Measurements from ENCODE around the gene TSC22D3.

TSC22D3 gene

DNA sequence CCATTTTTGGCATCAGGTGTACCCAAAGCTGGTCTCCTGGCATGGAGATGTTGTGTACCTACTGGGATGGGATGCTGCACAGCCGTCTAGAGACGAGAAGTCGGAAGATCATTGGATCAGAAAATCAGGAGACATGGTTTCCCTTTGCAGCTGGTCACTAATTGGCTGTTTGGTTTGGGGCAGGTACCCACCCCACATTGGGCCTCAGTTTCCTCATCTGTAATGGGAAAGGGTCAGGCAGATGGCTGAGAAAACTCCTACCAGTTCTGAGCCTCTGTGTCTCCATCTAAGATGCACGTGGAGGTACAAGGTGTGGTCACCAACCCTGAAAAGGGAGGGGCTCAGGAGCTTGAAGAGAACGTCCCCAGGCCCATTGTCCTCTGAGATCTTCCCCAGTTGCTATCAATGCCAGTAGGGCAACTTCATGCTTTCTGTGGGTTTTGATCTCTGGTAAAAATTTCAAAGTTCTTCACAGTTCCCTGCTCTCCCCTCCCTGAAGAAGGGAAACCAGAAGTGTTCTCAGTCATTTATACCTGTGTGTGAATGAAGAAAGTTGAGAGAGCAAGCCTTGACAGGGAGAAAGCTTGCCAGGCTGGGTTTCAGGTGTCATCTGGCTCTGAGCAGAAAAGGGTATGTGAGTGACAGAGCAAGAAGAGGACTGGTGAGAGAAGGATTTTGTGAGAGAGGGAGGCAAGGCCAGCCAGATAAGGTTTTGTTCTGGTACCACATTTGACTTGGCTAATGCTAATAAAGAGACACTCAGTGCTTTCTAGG is 15.1 kb downstream of the TSC22D3 start:
- H2AFZ ChIP-seq (ENCODE audit: low read length, unreplicated experiment) = no peak overlapping the region
- no peaks in the 10 kb centered on the region for H3K36me3 ChIP-seq (ENCODE audit: insufficient read depth, low read length)
- no peaks in the 10 kb centered on the region for H3K4me1 ChIP-seq (ENCODE audit: control insufficient read depth, insufficient read depth, low read length, unreplicated experiment)
- H3K4me3 ChIP-seq (ENCODE audit: low read depth, low read length) = no peak overlapping the region
- no peaks in the 10 kb centered on the region for H3K79me2 ChIP-seq (ENCODE audit: control insufficient read depth, insufficient read depth, low read length, unreplicated experiment)
- no peaks in the 10 kb centered on the region for H3K27me3 ChIP-seq (ENCODE audit: insufficient read depth, low read length)
- H3K27ac ChIP-seq (ENCODE audit: low read depth, low read length) = no peak overlapping the region

DNA sequence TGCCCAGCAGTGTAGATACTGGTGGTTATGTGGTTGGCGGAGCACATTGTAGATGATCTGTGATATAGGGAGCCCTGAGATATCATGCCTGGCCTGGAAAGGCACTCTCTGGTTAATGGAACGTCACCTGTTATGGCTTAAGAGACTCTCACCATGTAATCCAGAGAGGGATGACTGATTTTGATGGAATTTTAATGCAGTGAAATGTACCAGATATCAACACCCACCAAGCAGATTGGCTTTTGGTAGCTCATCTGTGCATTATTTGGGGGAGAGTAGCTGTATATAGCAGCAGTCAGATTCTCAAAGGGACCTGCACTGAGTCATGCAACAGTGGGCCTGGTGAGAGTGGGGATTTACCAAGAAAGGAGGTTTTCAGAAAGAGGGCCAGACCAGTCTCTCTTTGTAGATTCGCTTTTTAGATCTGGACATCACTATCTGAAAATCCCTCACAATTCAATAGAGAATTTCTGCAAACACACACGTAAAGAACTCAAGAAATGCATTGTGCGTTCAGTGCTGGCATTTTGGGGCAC is 17.3 kb downstream of the TSC22D3 start:
- no peaks in the 10 kb centered on the region for H3K27me3 ChIP-seq (ENCODE audit: insufficient read depth, low read length)
- no peak overlapping the region for H3K4me3 ChIP-seq (ENCODE audit: low read depth, low read length)
- H3K4me1 ChIP-seq (ENCODE audit: control insufficient read depth, insufficient read depth, low read length, unreplicated experiment) = no peaks in the 10 kb centered on the region
- no peak overlapping the region for H3K27ac ChIP-seq (ENCODE audit: low read depth, low read length)
- H3K79me2 ChIP-seq (ENCODE audit: control insufficient read depth, insufficient read depth, low read length, unreplicated experiment) = no peaks in the 10 kb centered on the region
- H3K36me3 ChIP-seq (ENCODE audit: insufficient read depth, low read length) = no peaks in the 10 kb centered on the region
- no peak overlapping the region for H2AFZ ChIP-seq (ENCODE audit: low read length, unreplicated experiment)

DNA sequence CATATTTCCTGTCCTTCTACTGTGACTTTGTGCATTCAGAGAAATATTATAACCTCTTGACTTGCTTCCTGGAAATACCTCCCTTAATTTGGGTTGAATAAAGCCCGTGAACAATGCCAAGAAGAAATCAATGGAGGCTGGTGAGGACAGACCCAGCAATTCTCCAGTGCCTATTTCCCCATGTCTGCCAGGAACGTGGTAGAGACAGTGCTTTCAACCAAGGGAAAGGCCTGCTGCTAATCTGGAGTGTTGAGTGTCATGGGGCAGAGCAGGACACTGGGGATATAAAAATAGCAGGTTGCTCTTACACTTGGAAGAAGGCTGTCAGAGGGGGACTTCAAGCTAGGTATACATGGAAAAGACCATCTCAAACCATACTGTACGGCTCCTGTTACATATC is 19.9 kb downstream of the TSC22D3 start:
- H3K4me1 ChIP-seq (ENCODE audit: control insufficient read depth, insufficient read depth, low read length, unreplicated experiment) = no peaks in the 10 kb centered on the region
- no peaks in the 10 kb centered on the region for H3K27me3 ChIP-seq (ENCODE audit: insufficient read depth, low read length)
- H2AFZ ChIP-seq (ENCODE audit: low read length, unreplicated experiment) = no peak overlapping the region
- H3K4me3 ChIP-seq (ENCODE audit: low read depth, low read length) = no peak overlapping the region
- no peaks in the 10 kb centered on the region for H3K79me2 ChIP-seq (ENCODE audit: control insufficient read depth, insufficient read depth, low read length, unreplicated experiment)
- no peaks in the 10 kb centered on the region for H3K36me3 ChIP-seq (ENCODE audit: insufficient read depth, low read length)
- H3K27ac ChIP-seq (ENCODE audit: low read depth, low read length) = no peak overlapping the region

DNA sequence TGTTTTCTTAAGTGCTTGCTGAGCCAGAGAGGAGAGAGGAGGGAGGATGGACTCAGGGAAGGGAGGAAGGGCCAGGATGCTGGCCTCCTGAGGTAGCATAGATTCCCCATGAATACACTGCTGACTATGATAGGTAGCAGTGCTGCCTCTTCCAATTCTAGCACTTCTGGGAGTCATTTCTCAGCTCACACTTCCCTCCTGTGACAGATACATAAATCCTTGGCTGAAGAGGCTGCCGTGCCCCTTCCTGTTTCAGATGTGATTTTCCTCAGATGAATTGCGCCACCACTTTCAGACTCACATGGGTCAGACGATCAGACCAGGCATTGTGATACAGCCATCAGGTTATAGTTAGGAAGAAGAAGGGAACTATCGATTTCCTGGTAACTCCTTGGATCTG is 22.4 kb downstream of the TSC22D3 start:
- peaks cover 3% of the 10 kb centered on the region for H3K4me1 ChIP-seq (ENCODE audit: control insufficient read depth, insufficient read depth, low read length, unreplicated experiment)
- H3K79me2 ChIP-seq (ENCODE audit: control insufficient read depth, insufficient read depth, low read length, unreplicated experiment) = no peaks in the 10 kb centered on the region
- H3K4me3 ChIP-seq (ENCODE audit: low read depth, low read length) = no peak overlapping the region
- no peak overlapping the region for H3K27ac ChIP-seq (ENCODE audit: low read depth, low read length)
- H3K27me3 ChIP-seq (ENCODE audit: insufficient read depth, low read length) = no peaks in the 10 kb centered on the region
- no peaks in the 10 kb centered on the region for H3K36me3 ChIP-seq (ENCODE audit: insufficient read depth, low read length)
- no peak overlapping the region for H2AFZ ChIP-seq (ENCODE audit: low read length, unreplicated experiment)

DNA sequence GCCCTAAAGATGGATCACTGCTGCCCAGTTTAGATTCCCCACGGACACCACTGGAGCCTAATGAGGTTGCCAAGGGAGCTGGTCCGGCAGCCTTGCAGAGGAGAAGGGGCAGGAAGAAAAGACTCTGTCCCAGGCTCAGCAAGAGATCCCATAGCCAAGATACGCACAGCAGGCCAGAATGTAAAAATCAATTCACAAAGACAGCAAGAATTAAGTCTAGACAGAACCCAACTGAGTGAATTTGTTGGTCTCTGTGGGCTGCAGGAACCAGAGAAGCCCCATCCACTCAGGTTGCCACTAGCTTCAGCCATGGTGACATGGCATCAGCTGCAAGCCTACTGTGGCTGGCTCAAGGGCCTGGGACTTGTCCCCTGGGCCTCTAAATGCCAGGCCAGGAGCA is 22.9 kb downstream of the TSC22D3 start:
- no peak overlapping the region for H3K27ac ChIP-seq (ENCODE audit: low read depth, low read length)
- no peaks in the 10 kb centered on the region for H3K79me2 ChIP-seq (ENCODE audit: control insufficient read depth, insufficient read depth, low read length, unreplicated experiment)
- peaks cover 8% of the 10 kb centered on the region for H3K4me1 ChIP-seq (ENCODE audit: control insufficient read depth, insufficient read depth, low read length, unreplicated experiment)
- H3K36me3 ChIP-seq (ENCODE audit: insufficient read depth, low read length) = no peaks in the 10 kb centered on the region
- H3K27me3 ChIP-seq (ENCODE audit: insufficient read depth, low read length) = no peaks in the 10 kb centered on the region
- H2AFZ ChIP-seq (ENCODE audit: low read length, unreplicated experiment) = no peak overlapping the region
- H3K4me3 ChIP-seq (ENCODE audit: low read depth, low read length) = no peak overlapping the region

DNA sequence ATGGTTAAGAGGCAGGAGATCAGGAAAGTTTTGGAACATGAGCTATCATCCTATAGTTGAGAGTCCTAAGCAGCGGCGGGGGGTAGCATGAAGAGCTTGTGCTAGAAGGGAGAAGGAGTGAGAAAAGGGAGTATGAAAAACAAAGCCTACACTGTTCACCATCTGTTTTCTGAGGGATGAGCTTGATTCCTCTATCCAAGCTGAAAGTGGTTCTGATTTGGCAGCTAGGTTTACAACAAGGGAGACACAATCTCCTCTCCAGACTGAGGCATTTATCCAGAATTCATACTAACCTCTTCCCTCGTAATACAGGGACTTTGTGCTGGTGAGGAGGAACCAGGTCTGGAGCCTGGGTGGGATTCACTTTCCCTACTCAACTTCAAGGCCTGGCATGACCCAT is 23.5 kb downstream of the TSC22D3 start:
- Histone ChIP-seq H2AFZ (ENCODE audit: low read length, unreplicated experiment) (no peak overlapping the region), H3K27ac (ENCODE audit: low read depth, low read length) (no peak overlapping the region), H3K4me3 (ENCODE audit: low read depth, low read length) (no peak overlapping the region), H3K27me3 (ENCODE audit: insufficient read depth, low read length) (no peaks in the 10 kb centered on the region), H3K79me2 (ENCODE audit: control insufficient read depth, insufficient read depth, low read length, unreplicated experiment) (no peaks in the 10 kb centered on the region), H3K4me1 (ENCODE audit: control insufficient read depth, insufficient read depth, low read length, unreplicated experiment) (peaks cover 14% of the 10 kb centered on the region), H3K36me3 (ENCODE audit: insufficient read depth, low read length) (no peaks in the 10 kb centered on the region)

DNA sequence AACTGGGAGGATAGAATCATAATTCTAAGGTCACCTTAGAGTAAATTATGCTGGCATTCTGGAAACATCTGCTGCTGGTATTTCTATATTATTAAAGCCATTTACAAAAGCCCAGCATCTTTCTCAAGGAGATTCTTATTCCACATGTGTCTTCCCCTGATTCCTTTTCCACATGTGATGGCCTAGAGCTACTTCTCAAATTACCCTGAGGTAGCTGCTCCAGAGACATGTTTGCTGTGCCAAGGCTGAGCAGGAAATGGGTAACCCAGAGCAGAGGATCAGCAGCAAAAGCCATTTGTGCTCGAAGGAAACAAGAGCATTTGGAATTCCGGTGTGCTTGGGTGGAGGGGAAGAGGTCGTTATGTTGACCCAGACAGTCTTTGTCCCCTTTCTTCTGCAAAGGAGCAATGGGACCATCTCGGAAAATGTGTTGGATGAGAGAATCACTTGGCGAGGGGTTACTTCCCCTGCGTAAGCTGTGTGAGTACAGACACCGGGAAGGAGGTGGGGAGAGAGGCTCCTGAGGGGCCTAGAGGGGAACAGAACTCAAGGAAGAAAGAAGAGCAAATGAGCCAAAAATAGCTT is 24.6 kb downstream of the TSC22D3 start:
- Histone ChIP-seq H3K4me1 (ENCODE audit: control insufficient read depth, insufficient read depth, low read length, unreplicated experiment) (peaks cover 19% of the 10 kb centered on the region), H3K36me3 (ENCODE audit: insufficient read depth, low read length) (no peaks in the 10 kb centered on the region), H2AFZ (ENCODE audit: low read length, unreplicated experiment) (no peak overlapping the region), H3K4me3 (ENCODE audit: low read depth, low read length) (no peak overlapping the region), H3K27ac (ENCODE audit: low read depth, low read length) (no peak overlapping the region), H3K79me2 (ENCODE audit: control insufficient read depth, insufficient read depth, low read length, unreplicated experiment) (no peaks in the 10 kb centered on the region), H3K27me3 (ENCODE audit: insufficient read depth, low read length) (no peaks in the 10 kb centered on the region)

DNA sequence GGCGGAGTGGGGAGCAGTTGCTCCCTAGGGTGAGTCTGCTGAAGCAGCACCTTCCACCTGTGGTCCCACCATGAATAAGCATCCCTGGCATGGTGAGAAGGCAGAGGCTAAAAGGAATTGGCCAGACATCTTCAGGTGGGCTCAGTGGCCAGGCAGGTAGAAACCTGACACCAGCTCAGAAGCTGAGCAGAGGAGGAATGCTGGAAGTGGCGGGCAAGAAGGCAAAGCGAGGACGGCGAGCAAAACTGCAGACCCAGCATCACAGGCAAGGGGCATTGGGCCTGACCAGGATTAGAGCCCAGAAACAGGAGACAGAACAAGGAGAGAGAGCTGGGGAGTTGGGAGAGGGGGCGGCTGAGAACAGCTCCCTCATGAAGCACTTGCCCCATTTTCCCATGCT is 25.3 kb downstream of the TSC22D3 start:
- Histone ChIP-seq H2AFZ (ENCODE audit: low read length, unreplicated experiment) (no peak overlapping the region), H3K79me2 (ENCODE audit: control insufficient read depth, insufficient read depth, low read length, unreplicated experiment) (no peaks in the 10 kb centered on the region), H3K27ac (ENCODE audit: low read depth, low read length) (no peak overlapping the region), H3K36me3 (ENCODE audit: insufficient read depth, low read length) (no peaks in the 10 kb centered on the region), H3K4me1 (ENCODE audit: control insufficient read depth, insufficient read depth, low read length, unreplicated experiment) (peaks cover 19% of the 10 kb centered on the region), H3K27me3 (ENCODE audit: insufficient read depth, low read length) (no peaks in the 10 kb centered on the region), H3K4me3 (ENCODE audit: low read depth, low read length) (no peak overlapping the region)

DNA sequence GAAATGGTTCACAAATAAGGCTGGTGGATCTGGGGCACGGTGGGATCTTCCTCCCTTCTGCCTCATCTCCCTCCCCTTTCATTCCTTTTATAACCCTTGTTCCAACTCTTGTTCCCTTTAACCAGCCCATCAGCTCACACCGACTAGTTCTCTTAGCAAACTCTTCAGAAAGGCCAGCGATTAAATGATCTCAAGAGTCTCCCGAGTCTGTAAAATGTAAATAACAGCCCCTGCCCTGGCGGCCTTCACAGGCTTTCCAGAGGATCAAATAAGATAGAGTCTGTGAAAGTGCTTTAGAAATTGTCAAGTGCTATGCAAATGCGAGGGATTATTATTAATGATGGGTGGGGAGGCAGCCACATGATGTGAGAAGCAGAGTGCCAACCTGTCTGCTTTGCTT is 27.1 kb downstream of the TSC22D3 start:
- Histone ChIP-seq H3K27ac (ENCODE audit: low read depth, low read length) (no peak overlapping the region), H3K27me3 (ENCODE audit: insufficient read depth, low read length) (no peaks in the 10 kb centered on the region), H3K4me3 (ENCODE audit: low read depth, low read length) (no peak overlapping the region), H3K79me2 (ENCODE audit: control insufficient read depth, insufficient read depth, low read length, unreplicated experiment) (no peaks in the 10 kb centered on the region), H2AFZ (ENCODE audit: low read length, unreplicated experiment) (no peak overlapping the region), H3K36me3 (ENCODE audit: insufficient read depth, low read length) (no peaks in the 10 kb centered on the region), H3K4me1 (ENCODE audit: control insufficient read depth, insufficient read depth, low read length, unreplicated experiment) (peaks cover 19% of the 10 kb centered on the region)

DNA sequence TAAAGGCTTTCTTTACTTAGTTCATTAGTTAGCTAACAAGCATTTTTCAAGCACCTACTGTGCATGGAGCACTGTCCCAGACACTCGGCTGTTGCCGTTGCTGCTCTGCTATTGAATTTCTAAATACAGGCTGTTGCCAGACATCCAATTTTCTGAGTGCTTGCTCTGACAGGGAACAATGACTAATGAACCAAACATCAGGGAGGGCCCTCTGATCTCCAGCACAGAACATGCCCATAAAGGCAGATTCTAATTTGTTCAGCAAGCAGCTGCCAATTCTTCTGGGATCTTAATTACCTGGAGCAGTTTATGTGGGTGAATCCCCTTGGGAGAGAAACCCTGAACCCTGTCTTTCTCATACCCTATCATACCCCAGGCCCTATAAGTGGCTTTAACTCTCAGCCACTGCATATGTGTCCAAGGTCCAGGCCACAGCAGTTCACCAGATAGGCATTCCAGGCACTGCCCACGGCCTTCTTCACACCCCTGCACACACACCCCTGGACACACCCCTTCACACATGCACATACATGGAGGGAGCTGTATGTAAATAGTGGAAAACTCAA is 27.9 kb downstream of the TSC22D3 start:
- H3K4me3 ChIP-seq (ENCODE audit: low read depth, low read length) = no peak overlapping the region
- peak overlapping the region; percentile 44 for H3K27ac ChIP-seq (ENCODE audit: low read depth, low read length)
- no peaks in the 10 kb centered on the region for H3K36me3 ChIP-seq (ENCODE audit: insufficient read depth, low read length)
- H2AFZ ChIP-seq (ENCODE audit: low read length, unreplicated experiment) = no peak overlapping the region
- no peaks in the 10 kb centered on the region for H3K27me3 ChIP-seq (ENCODE audit: insufficient read depth, low read length)
- peaks cover 23% of the 10 kb centered on the region for H3K4me1 ChIP-seq (ENCODE audit: control insufficient read depth, insufficient read depth, low read length, unreplicated experiment)
- no peaks in the 10 kb centered on the region for H3K79me2 ChIP-seq (ENCODE audit: control insufficient read depth, insufficient read depth, low read length, unreplicated experiment)

DNA sequence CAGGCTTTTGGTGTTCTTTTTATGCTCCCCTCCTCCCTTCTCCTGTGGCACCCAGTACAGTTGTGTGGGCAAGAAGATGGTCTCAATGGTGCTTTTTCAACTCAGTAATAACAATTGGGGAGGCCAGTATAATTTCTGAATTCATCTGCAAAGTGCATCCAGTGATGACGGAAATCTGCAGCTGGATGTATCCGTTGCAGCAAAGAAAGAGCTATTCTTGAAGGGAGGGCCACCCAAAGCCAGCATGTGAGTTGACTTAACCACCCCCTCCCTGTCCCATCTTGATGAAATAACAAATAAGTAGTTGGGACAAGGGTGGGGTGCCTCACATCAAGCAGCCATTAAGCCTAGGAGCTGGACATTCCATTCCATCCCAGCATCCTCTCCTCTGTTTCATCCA is 30.7 kb downstream of the TSC22D3 start:
- no peaks in the 10 kb centered on the region for H3K27me3 ChIP-seq (ENCODE audit: insufficient read depth, low read length)
- no peak overlapping the region for H2AFZ ChIP-seq (ENCODE audit: low read length, unreplicated experiment)
- no peak overlapping the region for H3K4me3 ChIP-seq (ENCODE audit: low read depth, low read length)
- no peaks in the 10 kb centered on the region for H3K79me2 ChIP-seq (ENCODE audit: control insufficient read depth, insufficient read depth, low read length, unreplicated experiment)
- no peaks in the 10 kb centered on the region for H3K36me3 ChIP-seq (ENCODE audit: insufficient read depth, low read length)
- H3K4me1 ChIP-seq (ENCODE audit: control insufficient read depth, insufficient read depth, low read length, unreplicated experiment) = peaks cover 39% of the 10 kb centered on the region
- H3K27ac ChIP-seq (ENCODE audit: low read depth, low read length) = no peak overlapping the region
